Fibroblast of skin of back (primary cell): Measurements from ENCODE around the gene GHR. TPM values are rescaled to one million over a fixed set of nuclear protein-coding genes. Genes with fewer than 3 reads are reported as not detected.

Experiments
- DNase-seq: peaks from one replicate; pipeline ENCODE4 v3.0.0-alpha.2; 2013
- polyA plus RNA-seq, 2 experiments: library from polyadenylated mRNA; unstranded; fragments of 120-200 nt; gene quantifications; one replicate each; pipeline ENCODE4 v1.2.1, GENCODE V29; 2013; ENCODE audit not compliant: insufficient read length in 2 of 2

Gene GHR
- polyA plus RNA-seq (2013, experiment 1 of 2; ENCODE audit: insufficient read length) = 2.7 TPM
- polyA plus RNA-seq (2013, experiment 2 of 2; ENCODE audit: insufficient read length) = 5.2 TPM

GRCh38 chr5:42423285-42424165 lies at the start of gene GHR:
Gene GHR, plus strand, starts transcription at chr5:42423439. Its CDS starts 142,436 bp downstream, at chr5:42565875.
- peak; percentile 90 for DNase-seq

- no peak for DNase-seq
Observed at GRCh38 chr5:42374679-42375273, 48.5 kb upstream of the GHR start.

GRCh38 chr5:42377496-42377895 lies 45.7 kb upstream of the GHR start:
- DNase-seq = peak; percentile 7

GRCh38 chr5:42381973-42382372 lies 41.3 kb upstream of the GHR start:
- no peak for DNase-seq

GRCh38 chr5:42387563-42387962 lies 35.7 kb upstream of the GHR start:
- peak; percentile 50 for DNase-seq

GRCh38 chr5:42390115-42390514 lies 33.1 kb upstream of the GHR start:
- no peak for DNase-seq

- no peak for DNase-seq
Observed at GRCh38 chr5:42392917-42393316, 30.3 kb upstream of the GHR start.

- DNase-seq = no peak
Observed at GRCh38 chr5:42396111-42396510, 27.1 kb upstream of the GHR start.

- no peak for DNase-seq
Observed at GRCh38 chr5:42397267-42397666, 26.0 kb upstream of the GHR start.

GRCh38 chr5:42399702-42400101 lies 23.5 kb upstream of the GHR start:
- DNase-seq = no peak

GRCh38 chr5:42400474-42400873 lies 22.8 kb upstream of the GHR start:
- no peak for DNase-seq

- no peak for DNase-seq
Observed at GRCh38 chr5:42403236-42403635, 20.0 kb upstream of the GHR start.

GRCh38 chr5:42404366-42404765 lies 18.9 kb upstream of the GHR start:
- DNase-seq = peak; percentile 34

- DNase-seq = no peak
Observed at GRCh38 chr5:42419294-42419693, 3.9 kb upstream of the GHR start.

GRCh38 chr5:42422656-42423280 lies 471 bp upstream of the GHR start:
- DNase-seq = no peak

- no peak for DNase-seq
Observed at GRCh38 chr5:42426016-42426415, 2.8 kb downstream of the GHR start.

- DNase-seq = no peak
Observed at GRCh38 chr5:42429694-42430093, 6.5 kb downstream of the GHR start.

GRCh38 chr5:42434047-42434724 lies 10.9 kb downstream of the GHR start:
- DNase-seq = no peak

- DNase-seq = no peak
Observed at GRCh38 chr5:42436051-42436450, 12.8 kb downstream of the GHR start.

- DNase-seq = peak; percentile 5
Observed at GRCh38 chr5:42454216-42454995, 31.2 kb downstream of the GHR start.

- DNase-seq = no peak
Observed at GRCh38 chr5:42461033-42461432, 37.8 kb downstream of the GHR start.

GRCh38 chr5:42461507-42461906 lies 38.3 kb downstream of the GHR start:
- DNase-seq = no peak
